ENCODE measurements around the gene GPANK1. TPM values are rescaled to one million over a fixed set of nuclear protein-coding genes. Genes with fewer than 3 reads are reported as not detected.

Gene GPANK1
- total and polyA plus RNA-seq, 2 donors (not counting 1 experiment from before 2014, with no cell fraction given), result 13.1 to 15.0 TPM

GRCh38 chr6:31693535-31693934, 28.7 kb upstream of the GPANK1 start:
- DNase-seq (ENCODE audit: low read depth in 2 of 2), result no peak
- no peaks in the 10 kb centered on the region for H4K20me1 ChIP-seq (ENCODE audit: control insufficient read depth, extremely low read depth, insufficient read depth, low read length)
- no peaks in the 10 kb centered on the region for H3K27me3 ChIP-seq (ENCODE audit: control insufficient read depth, insufficient read depth, low read length)
- no peaks in the 10 kb centered on the region for H3K9me3 ChIP-seq (ENCODE audit: control insufficient read depth, insufficient read depth, low read depth, low read length)
- no peaks in the 10 kb centered on the region for H3K4me1 ChIP-seq (ENCODE audit: control insufficient read depth, extremely low read depth, insufficient read depth, low read length)
- TF ChIP-seq EZH2 (IDR thresholded peaks at IDR 0.05; ENCODE audit: low read length, missing control alignments) (no peak), CTCF (conservative IDR thresholded peaks at IDR 0.05 in 1 of 2, IDR thresholded peaks at IDR 0.05 in 1 of 2; ENCODE audit: low read depth in 1 of 2, low read length in 2 of 2) (no peak)
- H3K79me2 ChIP-seq (ENCODE audit: control insufficient read depth, insufficient read depth, low read length), result no peaks in the 10 kb centered on the region
- H3K4me2 ChIP-seq (ENCODE audit: extremely low read depth, insufficient read depth, low read length), result no peak overlapping the region
- peaks cover 21% of the 10 kb centered on the region for H3K36me3 ChIP-seq (ENCODE audit: control insufficient read depth, insufficient read depth, low read length)
- no peak overlapping the region for H3K9ac ChIP-seq (ENCODE audit: insufficient read depth, low read length)
- no peak overlapping the region for H3K4me3 ChIP-seq (replicated peaks in 1 of 4; ENCODE audit: control extremely low read depth in 1 of 4, insufficient read depth in 1 of 4, low read depth in 3 of 4, low read length in 4 of 4)
- no peak overlapping the region for H2AFZ ChIP-seq (ENCODE audit: low read length)
- H3K27ac ChIP-seq (ENCODE audit: insufficient read depth, low read length), result no peak overlapping the region

GRCh38 chr6:31692886-31693285, 28.1 kb upstream of the GPANK1 start:
- TF ChIP-seq EZH2 (IDR thresholded peaks at IDR 0.05; ENCODE audit: low read length, missing control alignments) (no peak), CTCF (conservative IDR thresholded peaks at IDR 0.05 in 1 of 2, IDR thresholded peaks at IDR 0.05 in 1 of 2; ENCODE audit: low read depth in 1 of 2, low read length in 2 of 2) (no peak)
- Histone ChIP-seq H3K4me3 (replicated peaks in 1 of 4; ENCODE audit: control extremely low read depth in 1 of 4, insufficient read depth in 1 of 4, low read depth in 3 of 4, low read length in 4 of 4) (no peak overlapping the region), H3K27ac (ENCODE audit: insufficient read depth, low read length) (no peak overlapping the region), H3K9ac (ENCODE audit: insufficient read depth, low read length) (no peak overlapping the region), H3K4me2 (ENCODE audit: extremely low read depth, insufficient read depth, low read length) (no peak overlapping the region), H3K9me3 (ENCODE audit: control insufficient read depth, insufficient read depth, low read depth, low read length) (no peaks in the 10 kb centered on the region), H3K4me1 (ENCODE audit: control insufficient read depth, extremely low read depth, insufficient read depth, low read length) (no peaks in the 10 kb centered on the region), H2AFZ (ENCODE audit: low read length) (no peak overlapping the region), H3K79me2 (ENCODE audit: control insufficient read depth, insufficient read depth, low read length) (no peaks in the 10 kb centered on the region), H4K20me1 (ENCODE audit: control insufficient read depth, extremely low read depth, insufficient read depth, low read length) (no peaks in the 10 kb centered on the region), H3K27me3 (ENCODE audit: control insufficient read depth, insufficient read depth, low read length) (no peaks in the 10 kb centered on the region), H3K36me3 (ENCODE audit: control insufficient read depth, insufficient read depth, low read length) (peaks cover 27% of the 10 kb centered on the region)
- no peak for DNase-seq (ENCODE audit: low read depth in 2 of 2)

- Histone ChIP-seq H3K9me3 (ENCODE audit: control insufficient read depth, insufficient read depth, low read depth, low read length) (no peaks in the 10 kb centered on the region), H4K20me1 (ENCODE audit: control insufficient read depth, extremely low read depth, insufficient read depth, low read length) (no peaks in the 10 kb centered on the region), H2AFZ (ENCODE audit: low read length) (no peak overlapping the region), H3K4me3 (replicated peaks in 1 of 4; ENCODE audit: control extremely low read depth in 1 of 4, insufficient read depth in 1 of 4, low read depth in 3 of 4, low read length in 4 of 4) (no peak overlapping the region), H3K9ac (ENCODE audit: insufficient read depth, low read length) (no peak overlapping the region), H3K79me2 (ENCODE audit: control insufficient read depth, insufficient read depth, low read length) (no peaks in the 10 kb centered on the region), H3K4me2 (ENCODE audit: extremely low read depth, insufficient read depth, low read length) (no peak overlapping the region), H3K36me3 (ENCODE audit: control insufficient read depth, insufficient read depth, low read length) (peaks cover 31% of the 10 kb centered on the region), H3K27ac (ENCODE audit: insufficient read depth, low read length) (no peak overlapping the region), H3K27me3 (ENCODE audit: control insufficient read depth, insufficient read depth, low read length) (no peaks in the 10 kb centered on the region), H3K4me1 (ENCODE audit: control insufficient read depth, extremely low read depth, insufficient read depth, low read length) (no peaks in the 10 kb centered on the region)
- TF ChIP-seq EZH2 (IDR thresholded peaks at IDR 0.05; ENCODE audit: low read length, missing control alignments), result no peak
- TF ChIP-seq CTCF (conservative IDR thresholded peaks at IDR 0.05 in 1 of 2, IDR thresholded peaks at IDR 0.05 in 1 of 2; ENCODE audit: low read depth in 1 of 2, low read length in 2 of 2), result no peak
- no peak for DNase-seq (ENCODE audit: low read depth in 2 of 2)
Measured at GRCh38 chr6:31692353-31692752, 27.6 kb upstream of the GPANK1 start.
